ENCODE measurements around the gene CTNNA3.

Gene CTNNA3

GRCh38 chr10:65903620-65904019 is 1792.4 kb downstream of the CTNNA3 start:
- no peak for DNase-seq (ENCODE audit: low read depth)
- no peak overlapping the region for H3K4me3 ChIP-seq (ENCODE audit: low read length)
- TF ChIP-seq CTCF (conservative IDR thresholded peaks at IDR 0.05; ENCODE audit: low read depth, low read length) = no peak

- DNase-seq (ENCODE audit: low read depth) = no peak
- H3K4me3 ChIP-seq (ENCODE audit: low read length) = no peak overlapping the region
- no peak for TF ChIP-seq CTCF (conservative IDR thresholded peaks at IDR 0.05; ENCODE audit: low read depth, low read length)
Measured at GRCh38 chr10:65900271-65900670, 1795.7 kb downstream of the CTNNA3 start.

- H3K4me3 ChIP-seq (ENCODE audit: low read length) = no peak overlapping the region
- TF ChIP-seq CTCF (conservative IDR thresholded peaks at IDR 0.05; ENCODE audit: low read depth, low read length) = no peak
- no peak for DNase-seq (ENCODE audit: low read depth)
Measured at GRCh38 chr10:65898055-65898454, 1797.9 kb downstream of the CTNNA3 start.

GRCh38 chr10:65894961-65895360 is 1801.0 kb downstream of the CTNNA3 start:
- no peak for TF ChIP-seq CTCF (conservative IDR thresholded peaks at IDR 0.05; ENCODE audit: low read depth, low read length)
- DNase-seq (ENCODE audit: low read depth) = no peak
- H3K4me3 ChIP-seq (ENCODE audit: low read length) = no peak overlapping the region

- no peak for TF ChIP-seq CTCF (conservative IDR thresholded peaks at IDR 0.05; ENCODE audit: low read depth, low read length)
- no peak for DNase-seq (ENCODE audit: low read depth)
Measured at GRCh38 chr10:65894379-65894778, 1801.6 kb downstream of the CTNNA3 start.

GRCh38 chr10:65893676-65894075 is 1802.3 kb downstream of the CTNNA3 start:
- TF ChIP-seq CTCF (conservative IDR thresholded peaks at IDR 0.05; ENCODE audit: low read depth, low read length) = no peak
- DNase-seq (ENCODE audit: low read depth) = no peak

More at GRCh38 chr10:65894379-65894778, 1801.6 kb downstream of the CTNNA3 start:
- no peak overlapping the region for H3K4me3 ChIP-seq (ENCODE audit: low read length)

GRCh38 chr10:65892284-65892683 is 1803.7 kb downstream of the CTNNA3 start:
- no peak for TF ChIP-seq CTCF (conservative IDR thresholded peaks at IDR 0.05; ENCODE audit: low read depth, low read length)
- no peak overlapping the region for H3K4me3 ChIP-seq (ENCODE audit: low read length)
- DNase-seq (ENCODE audit: low read depth) = no peak

More at GRCh38 chr10:65893676-65894075, 1802.3 kb downstream of the CTNNA3 start:
- H3K4me3 ChIP-seq (ENCODE audit: low read length) = no peak overlapping the region

Measured in retinal pigment epithelial cell (primary cell).